ENCODE measurements around the gene DCLK1.

The DCLK1 gene

GRCh38 chr13:36132376-36132775 is 1.2 kb upstream of the DCLK1 start:
- no peak overlapping the region for H3K23ac ChIP-seq (ENCODE audit: low read length)
- no peak overlapping the region for H2BK120ac ChIP-seq (ENCODE audit: insufficient read depth, low read length, poor library complexity)
- no peak for DNase-seq
- no peaks in the 10 kb centered on the region for H3K79me2 ChIP-seq (ENCODE audit: control insufficient read depth, insufficient read depth, low read length, poor library complexity)
- no peaks in the 10 kb centered on the region for H3K79me1 ChIP-seq (ENCODE audit: low read length)
- H3K4ac ChIP-seq (ENCODE audit: low read depth, low read length): no peak overlapping the region
- no peak overlapping the region for H3K4me2 ChIP-seq (ENCODE audit: low read length)
- peaks cover 0 to 5% of the 10 kb centered on the region in 2 experiments for H3K4me1 ChIP-seq (ENCODE audit: control insufficient read depth in 1 of 2, insufficient read depth in 2 of 2, low read length in 2 of 2)
- H3K36me3 ChIP-seq (ENCODE audit: control insufficient read depth in 1 of 2, insufficient read depth in 2 of 2, low read length in 2 of 2): no peaks in the 10 kb centered on the region
- no peak overlapping the region for H3K14ac ChIP-seq (ENCODE audit: low read length)
- H4K8ac ChIP-seq (ENCODE audit: low read depth, low read length): no peak overlapping the region
- no peak overlapping the region for H2BK5ac ChIP-seq (ENCODE audit: low read depth, low read length, poor library complexity)
- H3K4me3 ChIP-seq (ENCODE audit: low read depth, low read length): no peak overlapping the region
- H3K18ac ChIP-seq (ENCODE audit: low read length): no peak overlapping the region
- no peak overlapping the region for H2AK5ac ChIP-seq (ENCODE audit: low read length)
- no peak overlapping the region for H2BK12ac ChIP-seq (ENCODE audit: low read length)
- WGBS (ENCODE audit: extremely low coverage, insufficient coverage, insufficient read length): no CpG with 5 or more reads among the region's 1 CpG
- H3K27ac ChIP-seq (ENCODE audit: low read depth, low read length): no peak overlapping the region
- no peak overlapping the region for H3K9ac ChIP-seq (ENCODE audit: low read length)
- no peak overlapping the region for H4K91ac ChIP-seq (ENCODE audit: low read depth, low read length)
- H3K27me3 ChIP-seq (ENCODE audit: insufficient read depth, low read length): peaks cover 31% of the 10 kb centered on the region
- H4K12ac ChIP-seq (ENCODE audit: low read depth, low read length): no peak overlapping the region
- H3K9me3 ChIP-seq (ENCODE audit: insufficient read depth, low read depth, low read length): peaks cover 5% of the 10 kb centered on the region
- no peak overlapping the region for H2AFZ ChIP-seq (ENCODE audit: insufficient read depth, low read length, poor library complexity)

DNA sequence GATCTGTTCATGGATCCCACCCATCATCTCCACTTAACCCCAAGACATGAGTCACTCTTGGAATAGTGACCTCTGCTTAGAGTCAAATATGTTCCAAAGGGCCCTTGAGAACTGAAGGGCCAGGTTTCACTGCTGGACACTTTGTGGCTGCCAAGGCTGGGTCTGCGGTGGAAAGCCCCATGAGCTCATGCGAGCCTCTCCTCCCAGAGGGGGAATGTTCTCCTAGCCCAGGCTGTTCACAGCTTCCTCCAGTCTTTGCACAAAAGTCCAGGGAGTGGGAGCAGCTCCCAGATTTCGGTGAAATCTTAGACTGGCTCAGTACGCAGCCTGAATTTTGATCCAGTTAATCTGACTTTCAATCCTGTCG is 732 bp upstream of the DCLK1 start:
- Histone ChIP-seq H2AK5ac (ENCODE audit: low read length) (no peak overlapping the region), H3K4me1 (ENCODE audit: control insufficient read depth in 1 of 2, insufficient read depth in 2 of 2, low read length in 2 of 2) (peaks cover 0 to 5% of the 10 kb centered on the region in 2 experiments), H3K4ac (ENCODE audit: low read depth, low read length) (no peak overlapping the region), H2BK120ac (ENCODE audit: insufficient read depth, low read length, poor library complexity) (no peak overlapping the region), H3K36me3 (ENCODE audit: control insufficient read depth in 1 of 2, insufficient read depth in 2 of 2, low read length in 2 of 2) (no peaks in the 10 kb centered on the region), H4K12ac (ENCODE audit: low read depth, low read length) (no peak overlapping the region), H3K23ac (ENCODE audit: low read length) (no peak overlapping the region), H4K91ac (ENCODE audit: low read depth, low read length) (no peak overlapping the region), H3K79me2 (ENCODE audit: control insufficient read depth, insufficient read depth, low read length, poor library complexity) (no peaks in the 10 kb centered on the region), H3K9me3 (ENCODE audit: insufficient read depth, low read depth, low read length) (peaks cover 5% of the 10 kb centered on the region), H3K27me3 (ENCODE audit: insufficient read depth, low read length) (peaks cover 31% of the 10 kb centered on the region), H3K9ac (ENCODE audit: low read length) (no peak overlapping the region), H2AFZ (ENCODE audit: insufficient read depth, low read length, poor library complexity) (no peak overlapping the region), H3K4me2 (ENCODE audit: low read length) (no peak overlapping the region), H2BK5ac (ENCODE audit: low read depth, low read length, poor library complexity) (no peak overlapping the region), H3K14ac (ENCODE audit: low read length) (no peak overlapping the region), H3K4me3 (ENCODE audit: low read depth, low read length) (no peak overlapping the region), H3K18ac (ENCODE audit: low read length) (no peak overlapping the region), H4K8ac (ENCODE audit: low read depth, low read length) (no peak overlapping the region), H2BK12ac (ENCODE audit: low read length) (no peak overlapping the region), H3K79me1 (ENCODE audit: low read length) (no peaks in the 10 kb centered on the region), H3K27ac (ENCODE audit: low read depth, low read length) (no peak overlapping the region)
- DNase-seq: peak in 1 of 2 donors; percentile 8
- no CpG with 5 or more reads among the region's 5 CpGs for WGBS (ENCODE audit: extremely low coverage, insufficient coverage, insufficient read length)

GRCh38 chr13:36130552-36131221 is 495 bp downstream of the DCLK1 start:
- Histone ChIP-seq H3K4me2 (ENCODE audit: low read length) (peak overlapping the region; percentile 73), H2AFZ (ENCODE audit: insufficient read depth, low read length, poor library complexity) (no peak overlapping the region), H3K9ac (ENCODE audit: low read length) (no peak overlapping the region), H3K23ac (ENCODE audit: low read length) (no peak overlapping the region), H3K27me3 (ENCODE audit: insufficient read depth, low read length) (peaks cover 31% of the 10 kb centered on the region), H3K79me1 (ENCODE audit: low read length) (no peaks in the 10 kb centered on the region), H3K4me3 (ENCODE audit: low read depth, low read length) (peak overlapping the region; percentile 46), H3K18ac (ENCODE audit: low read length) (no peak overlapping the region), H2AK5ac (ENCODE audit: low read length) (no peak overlapping the region), H2BK120ac (ENCODE audit: insufficient read depth, low read length, poor library complexity) (no peak overlapping the region), H2BK12ac (ENCODE audit: low read length) (no peak overlapping the region), H3K9me3 (ENCODE audit: insufficient read depth, low read depth, low read length) (peaks cover 5% of the 10 kb centered on the region), H2BK5ac (ENCODE audit: low read depth, low read length, poor library complexity) (no peak overlapping the region), H4K12ac (ENCODE audit: low read depth, low read length) (no peak overlapping the region), H3K14ac (ENCODE audit: low read length) (no peak overlapping the region), H3K27ac (ENCODE audit: low read depth, low read length) (no peak overlapping the region), H3K36me3 (ENCODE audit: control insufficient read depth in 1 of 2, insufficient read depth in 2 of 2, low read length in 2 of 2) (no peaks in the 10 kb centered on the region), H3K79me2 (ENCODE audit: control insufficient read depth, insufficient read depth, low read length, poor library complexity) (no peaks in the 10 kb centered on the region), H3K4me1 (ENCODE audit: control insufficient read depth in 1 of 2, insufficient read depth in 2 of 2, low read length in 2 of 2) (peaks cover 0 to 5% of the 10 kb centered on the region in 2 experiments), H3K4ac (ENCODE audit: low read depth, low read length) (no peak overlapping the region), H4K8ac (ENCODE audit: low read depth, low read length) (no peak overlapping the region), H4K91ac (ENCODE audit: low read depth, low read length) (no peak overlapping the region)
- peak; percentile 59 to 72 for DNase-seq
- no CpG with 5 or more reads among the region's 61 CpGs for WGBS (ENCODE audit: extremely low coverage, insufficient coverage, insufficient read length)

DNA sequence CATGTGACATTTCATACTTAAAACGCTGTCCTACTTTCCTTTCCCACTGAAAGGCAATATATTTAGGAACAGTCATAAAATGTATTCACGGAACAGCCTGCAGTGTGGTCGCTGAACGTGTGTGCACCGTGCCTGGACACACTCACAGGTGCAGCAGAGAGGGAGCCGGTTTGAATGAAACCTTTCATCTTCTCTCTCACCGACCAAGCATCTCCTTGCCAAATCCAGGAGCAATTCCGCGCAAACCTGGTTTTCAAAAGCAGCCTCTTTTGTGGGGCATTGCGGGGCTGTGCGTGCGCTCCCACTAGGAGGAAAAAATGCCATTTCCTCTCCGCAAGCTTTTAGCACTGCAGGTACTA is 1.0 kb downstream of the DCLK1 start:
- no CpG with 5 or more reads among the region's 13 CpGs for WGBS (ENCODE audit: extremely low coverage, insufficient coverage, insufficient read length)
- Histone ChIP-seq H3K36me3 (ENCODE audit: control insufficient read depth in 1 of 2, insufficient read depth in 2 of 2, low read length in 2 of 2) (no peaks in the 10 kb centered on the region), H3K4me1 (ENCODE audit: control insufficient read depth in 1 of 2, insufficient read depth in 2 of 2, low read length in 2 of 2) (peaks cover 0 to 5% of the 10 kb centered on the region in 2 experiments), H4K8ac (ENCODE audit: low read depth, low read length) (no peak overlapping the region), H2BK12ac (ENCODE audit: low read length) (no peak overlapping the region), H3K14ac (ENCODE audit: low read length) (no peak overlapping the region), H3K79me2 (ENCODE audit: control insufficient read depth, insufficient read depth, low read length, poor library complexity) (no peaks in the 10 kb centered on the region), H2BK120ac (ENCODE audit: insufficient read depth, low read length, poor library complexity) (no peak overlapping the region), H4K12ac (ENCODE audit: low read depth, low read length) (no peak overlapping the region), H3K4me3 (ENCODE audit: low read depth, low read length) (no peak overlapping the region), H3K23ac (ENCODE audit: low read length) (no peak overlapping the region), H2BK5ac (ENCODE audit: low read depth, low read length, poor library complexity) (no peak overlapping the region), H3K9ac (ENCODE audit: low read length) (no peak overlapping the region), H3K27ac (ENCODE audit: low read depth, low read length) (no peak overlapping the region), H3K27me3 (ENCODE audit: insufficient read depth, low read length) (peaks cover 31% of the 10 kb centered on the region), H3K9me3 (ENCODE audit: insufficient read depth, low read depth, low read length) (peaks cover 5% of the 10 kb centered on the region), H4K91ac (ENCODE audit: low read depth, low read length) (no peak overlapping the region), H3K18ac (ENCODE audit: low read length) (no peak overlapping the region), H3K79me1 (ENCODE audit: low read length) (no peaks in the 10 kb centered on the region), H3K4me2 (ENCODE audit: low read length) (peak overlapping the region; percentile 73), H2AK5ac (ENCODE audit: low read length) (no peak overlapping the region), H3K4ac (ENCODE audit: low read depth, low read length) (no peak overlapping the region), H2AFZ (ENCODE audit: insufficient read depth, low read length, poor library complexity) (no peak overlapping the region)
- DNase-seq: no peak

Data from trophoblast cell (in vitro differentiated cells and primary cell).